Naive thymus-derived CD4-positive, alpha-beta T cell (primary cell): Measurements from ENCODE around the gene CCDC102A. TPM values are rescaled to one million over a fixed set of nuclear protein-coding genes. Genes with fewer than 3 reads are reported as not detected.

Source experiments
- ATAC-seq: fragments of 150-1000 bp; cut with Tn5 transposase; 2 replicates; pipeline ENCODE4 v1.10.0; 2021; ENCODE audit warnings: mild to moderate bottlenecking, moderate library complexity
- CTCF ChIA-PET: fragments of 350-600 bp; sonication (Branson Sonifier 250); formaldehyde crosslinking; loops from one replicate; lab custom pipeline; 2021; ENCODE audit warnings: antibody characterized with exemption; lab: Charles Lee
- POLR2A ChIA-PET: fragments of 350-600 bp; sonication (Branson Sonifier 250); formaldehyde crosslinking; loops from one replicate; lab custom pipeline; 2021; ENCODE audit warnings: antibody characterized with exemption, inconsistent platforms; lab: Charles Lee
- DNase-seq, 9 donors: peaks; one replicate each; pipeline versions ENCODE4 v3.0.0 to v3.0.0-alpha.2; 2020 to 2022; ENCODE audit warnings: mixed read lengths in 1 of 9
- H3K27ac ChIP-seq: one replicate; pipeline ENCODE4 v1.7.0; 2013; ENCODE audit warnings: mild to moderate bottlenecking, low read depth, low read length, moderate library complexity
- H3K27me3 ChIP-seq, 2 donors: one replicate each; pipeline ENCODE4 v1.7.0; 2013; ENCODE audit warnings: low read length in 2 of 2, mild to moderate bottlenecking in 2 of 2, moderate library complexity in 2 of 2; ENCODE audit not compliant: control insufficient read depth in 2 of 2, insufficient read depth in 2 of 2
- H3K36me3 ChIP-seq, 3 experiments: 1 replicate in 2 of 3; 2 replicates in 1 of 3; pipeline ENCODE4 v1.7.0; 2013; ENCODE audit warnings: low read length in 3 of 3, mild to moderate bottlenecking in 3 of 3, moderate library complexity in 1 of 3; ENCODE audit not compliant: insufficient read depth in 3 of 3, control insufficient read depth in 2 of 3
- H3K4me1 ChIP-seq, 2 donors: one replicate each; pipeline ENCODE4 v1.7.0; 2013; ENCODE audit warnings: low read length in 2 of 2, mild to moderate bottlenecking in 2 of 2, moderate library complexity in 1 of 2; ENCODE audit not compliant: control insufficient read depth in 2 of 2, insufficient read depth in 2 of 2
- H3K4me3 ChIP-seq: 2 replicates; pipeline ENCODE4 v1.7.0; 2013; ENCODE audit warnings: mild to moderate bottlenecking, low read length
- H3K9me3 ChIP-seq, 3 experiments: 1 replicate in 2 of 3; 2 replicates in 1 of 3; pipeline ENCODE4 v1.7.0; 2013; ENCODE audit warnings: low read length in 3 of 3; ENCODE audit not compliant: control insufficient read depth in 2 of 3
- H3K27ac Mint-ChIP-seq, 9 donors: one replicate each; pipeline ENCODE4 v1.8.0; 2020 to 2022; ENCODE audit warnings: mixed read lengths in 9 of 9, mild to moderate bottlenecking in 8 of 9, moderate library complexity in 5 of 9, inconsistent platforms in 2 of 9
- H3K27me3 Mint-ChIP-seq, 5 donors: one replicate each; pipeline ENCODE4 v1.8.0; 2021 to 2022; ENCODE audit warnings: mixed read lengths in 5 of 5, mild to moderate bottlenecking in 1 of 5
- H3K36me3 Mint-ChIP-seq, 5 donors: one replicate each; pipeline ENCODE4 v1.8.0; 2020 to 2022; ENCODE audit warnings: mixed read lengths in 5 of 5, mild to moderate bottlenecking in 3 of 5, inconsistent platforms in 1 of 5
- H3K4me1 Mint-ChIP-seq, 7 donors: one replicate each; pipeline ENCODE4 v1.8.0; 2020 to 2022; ENCODE audit warnings: mixed read lengths in 7 of 7, mild to moderate bottlenecking in 3 of 7, inconsistent platforms in 1 of 7
- H3K4me3 Mint-ChIP-seq, 10 donors: one replicate each; pipeline ENCODE4 v1.8.0; 2020 to 2022; ENCODE audit warnings: mild to moderate bottlenecking in 10 of 10, mixed read lengths in 10 of 10, moderate library complexity in 6 of 10, inconsistent platforms in 2 of 10
- H3K9me3 Mint-ChIP-seq, 11 donors: one replicate each; pipeline ENCODE4 v1.8.0; 2020 to 2022; ENCODE audit warnings: mixed read lengths in 11 of 11, mild to moderate bottlenecking in 4 of 11, inconsistent platforms in 1 of 11, moderate library complexity in 1 of 11
- intact Hi-C, 2 donors: fragments of 100-400 bp; cut with micrococcal nuclease; formaldehyde crosslinking; loops; one replicate each; pipeline ENCODE4 v1.15.1; 2023
- polyA plus RNA-seq, 2 donors: library from polyadenylated mRNA; unstranded; fragments of 300-500 nt; fragmentation: Illumina TruSeq; gene quantifications; one replicate each; pipeline ENCODE4 v1.2.3, GENCODE V29; 2021
- total RNA-seq, 6 experiments: library from RNA in 5 of 6; stranded (reverse) in 5 of 6; gene quantifications; 1 replicate in 5 of 6; 2 replicates in 1 of 6; pipeline ENCODE4 v1.2.3 and lab custom pipeline; 2021 to 2026

CCDC102A gene
- total and polyA plus RNA-seq, 7 experiments from 2014 or later = 3.0 to 12.7 (median 7.1) TPM

GRCh38 chr16:57471209-57471608, 65.2 kb downstream of the CCDC102A start:
- no peak for ATAC-seq
- Histone ChIP-seq H3K36me3 (peaks cover 19 to 72% (median 29%) of the 10 kb centered on the region in 3 experiments), H3K4me1 (peaks cover 4% of the 10 kb centered on the region in 2 donors), H3K9me3 (no peaks in the 10 kb centered on the region), H3K27ac (no peak overlapping the region), H3K27me3 (no peaks in the 10 kb centered on the region), H3K4me3 (no peak overlapping the region)
- DNase-seq = no peak
- POLR2A ChIA-PET = interaction anchor here (1.0 to 1.9 kb wide), 3 partner anchors 8 to 16 kb away, joined by 3 to 5 read pairs (median 3); partner anchors contain the start of genes DOK4 and POLR2C
- CTCF ChIA-PET = no interaction called here
- Mint-ChIP-seq H3K27me3 (no peaks in the 10 kb centered on the region), H3K4me1 (peaks cover 10 to 16% (median 12%) of the 10 kb centered on the region in 7 donors), H3K9me3 (no peaks in the 10 kb centered on the region), H3K36me3 (peaks cover 0 to 37% (median 5%) of the 10 kb centered on the region in 5 donors), H3K27ac (peak overlapping the region in 1 of 9 donors; percentile 69), H3K4me3 (no peak overlapping the region)
- intact Hi-C loops = no loop called here

- Mint-ChIP-seq H3K4me3 (no peak overlapping the region), H3K36me3 (peaks cover 4 to 42% (median 10%) of the 10 kb centered on the region in 5 donors), H3K27me3 (no peaks in the 10 kb centered on the region), H3K4me1 (peaks cover 11 to 16% (median 13%) of the 10 kb centered on the region in 7 donors), H3K27ac (no peak overlapping the region), H3K9me3 (no peaks in the 10 kb centered on the region)
- DNase-seq = no peak
- ChIA-PET POLR2A (interaction anchor here (1.0 to 1.9 kb wide), 2 partner anchors 8 to 16 kb away, joined by 3 to 5 read pairs; partner anchors contain the start of genes DOK4 and POLR2C), CTCF (no interaction called here)
- Histone ChIP-seq H3K9me3 (no peaks in the 10 kb centered on the region), H3K4me1 (no peaks in the 10 kb centered on the region), H3K27ac (no peak overlapping the region), H3K4me3 (no peak overlapping the region), H3K36me3 (peaks cover 24 to 77% (median 32%) of the 10 kb centered on the region in 3 experiments), H3K27me3 (no peaks in the 10 kb centered on the region)
- intact Hi-C loops = no loop called here
- ATAC-seq = no peak
Measured at GRCh38 chr16:57470711-57471110, 65.7 kb downstream of the CCDC102A start.

- Mint-ChIP-seq H3K27me3 (no peaks in the 10 kb centered on the region), H3K4me3 (no peak overlapping the region), H3K4me1 (peaks cover 13 to 22% (median 19%) of the 10 kb centered on the region in 7 donors), H3K9me3 (no peaks in the 10 kb centered on the region), H3K36me3 (peaks cover 4 to 47% (median 12%) of the 10 kb centered on the region in 5 donors), H3K27ac (no peak overlapping the region)
- CTCF ChIA-PET = no interaction called here
- Histone ChIP-seq H3K27me3 (no peaks in the 10 kb centered on the region), H3K27ac (no peak overlapping the region), H3K4me3 (no peak overlapping the region), H3K9me3 (no peaks in the 10 kb centered on the region), H3K36me3 (peaks cover 26 to 84% (median 32%) of the 10 kb centered on the region in 3 experiments), H3K4me1 (peaks cover 1 to 3% of the 10 kb centered on the region in 2 donors)
- intact Hi-C loops = no loop called here
- POLR2A ChIA-PET = interaction anchor here (1.9 kb wide), 1 partner anchor 17 kb away, joined by 5 read pairs; the partner anchor contains the start of gene DOK4
- DNase-seq = no peak
- ATAC-seq = no peak
Measured at GRCh38 chr16:57469917-57470470, 66.4 kb downstream of the CCDC102A start.

GRCh38 chr16:57469046-57469445, 67.3 kb downstream of the CCDC102A start:
- Histone ChIP-seq H3K4me3 (no peak overlapping the region), H3K4me1 (peaks cover 7 to 10% of the 10 kb centered on the region in 2 donors), H3K27me3 (no peaks in the 10 kb centered on the region), H3K9me3 (no peaks in the 10 kb centered on the region), H3K27ac (no peak overlapping the region), H3K36me3 (peaks cover 26 to 91% (median 32%) of the 10 kb centered on the region in 3 experiments)
- Mint-ChIP-seq H3K4me1 (peaks cover 22 to 29% (median 27%) of the 10 kb centered on the region in 7 donors), H3K4me3 (no peak overlapping the region), H3K9me3 (peaks cover 0 to 2% (median 0%) of the 10 kb centered on the region in 11 donors), H3K27ac (no peak overlapping the region), H3K36me3 (peaks cover 4 to 55% (median 15%) of the 10 kb centered on the region in 5 donors), H3K27me3 (no peaks in the 10 kb centered on the region)
- peak in 1 of 9 donors; percentile 8 for DNase-seq
- intact Hi-C loops = no loop called here
- ChIA-PET CTCF (no interaction called here), POLR2A (no interaction called here)
- no peak for ATAC-seq

- H3K27ac Mint-ChIP-seq = no peak overlapping the region
- H3K36me3 Mint-ChIP-seq = peaks cover 4 to 57% (median 16%) of the 10 kb centered on the region in 5 donors
- H3K4me1 Mint-ChIP-seq = peaks cover 29 to 35% (median 32%) of the 10 kb centered on the region in 7 donors
- peaks cover 26 to 91% (median 32%) of the 10 kb centered on the region in 3 experiments for H3K36me3 ChIP-seq
- H3K27ac ChIP-seq = no peak overlapping the region
- DNase-seq (no peak), ATAC-seq (no peak)
- no peak overlapping the region for H3K4me3 Mint-ChIP-seq
- no peaks in the 10 kb centered on the region for H3K27me3 Mint-ChIP-seq
- intact Hi-C loops = no loop called here
- no peaks in the 10 kb centered on the region for H3K9me3 ChIP-seq
- ChIA-PET CTCF (interaction anchor here (0.6 kb wide), 1 partner anchor 37 kb away, joined by 4 read pairs; no protein-coding TSS in a partner anchor), POLR2A (no interaction called here)
- peaks cover 14 to 16% of the 10 kb centered on the region in 2 donors for H3K4me1 ChIP-seq
- H3K27me3 ChIP-seq = no peaks in the 10 kb centered on the region
- H3K9me3 Mint-ChIP-seq = peaks cover 0 to 2% (median 0%) of the 10 kb centered on the region in 11 donors
- H3K4me3 ChIP-seq = no peak overlapping the region
Measured at GRCh38 chr16:57468346-57468745, 68.0 kb downstream of the CCDC102A start.

GRCh38 chr16:57464523-57464922, 71.8 kb downstream of the CCDC102A start:
- Mint-ChIP-seq H3K4me1 (peaks cover 22 to 48% (median 38%) of the 10 kb centered on the region in 7 donors), H3K9me3 (peaks cover 0 to 2% (median 0%) of the 10 kb centered on the region in 11 donors), H3K27ac (peak overlapping the region in 6 of 9 donors; percentile 72 to 100 (median 91)), H3K27me3 (no peaks in the 10 kb centered on the region), H3K36me3 (peaks cover 8 to 48% (median 19%) of the 10 kb centered on the region in 5 donors), H3K4me3 (peak overlapping the region in 7 of 10 donors; percentile 43 to 100 (median 96))
- no peak for ATAC-seq
- DNase-seq = no peak
- no peak overlapping the region for H3K27ac ChIP-seq
- peaks cover 16 to 71% (median 24%) of the 10 kb centered on the region in 3 experiments for H3K36me3 ChIP-seq
- no peak overlapping the region for H3K4me3 ChIP-seq
- peaks cover 17 to 23% of the 10 kb centered on the region in 2 donors for H3K4me1 ChIP-seq
- POLR2A ChIA-PET = interaction anchor here (0.6 to 5.8 kb wide), 6 partner anchors 11 to 528 kb away, joined by 3 to 95 read pairs (median 3); partner anchors contain the start of genes CIAPIN1 and COQ9
- no peaks in the 10 kb centered on the region for H3K27me3 ChIP-seq
- intact Hi-C loops = loop anchor here in 1 of 2 donors (5.0 kb wide), 1 partner anchor 53 kb away; no protein-coding TSS in a partner anchor
- no peaks in the 10 kb centered on the region for H3K9me3 ChIP-seq
- CTCF ChIA-PET = interaction anchor here (0.5 to 1.1 kb wide), 4 partner anchors 17 to 156 kb away, joined by 3 to 6 read pairs (median 3); partner anchors contain the start of genes CIAPIN1 and COQ9
